K562 (cell line): ENCODE results near the gene TNFRSF19. TPM values are rescaled to one million over a fixed set of nuclear protein-coding genes. Genes with fewer than 3 reads are reported as not detected.

ENCODE experiments used
- NCOR1 ChIP-seq: fragments of 450-650 bp; IDR thresholded peaks from 2 replicates; pipeline ENCODE4 v1.6.1; 2016; ENCODE audit warnings: mild to moderate bottlenecking, moderate library complexity
- polyA plus RNA-seq, 8 experiments: library from polyadenylated mRNA; depleted of rRNA in 4 of 8; stranded (reverse) in 5 of 8; unstranded in 3 of 8; fragments of >200 nt; fragmentation: Nextera tagmentation in 2 of 8; fragmentation: Illumina TruSeq in 1 of 8; extraction: Ambion mirVana in 2 of 8; extraction: Trizol in 1 of 8; gene quantifications; 2 replicates each; pipeline versions ENCODE4 v1.2.1 to v1.2.3, GENCODE V29; 2011 to 2014; ENCODE audit warnings: inconsistent platforms in 1 of 8, missing spikeins in 1 of 8
- total RNA-seq, 7 experiments: library from RNA; depleted of rRNA in 6 of 7; stranded (reverse); fragments of >200 nt in 6 of 7; fragmentation: Illumina TruSeq in 2 of 7; extraction: Trizol in 2 of 7; gene quantifications; 2 replicates each; pipeline versions ENCODE4 v1.2.1 to v1.2.3, GENCODE V29; 2011 to 2021; ENCODE audit warnings: low replicate concordance in 1 of 7
- TF ChIP-seq, protein P1 (sequence below), 2 experiments: fragments of 250-450 bp in 1 of 2; fragments of 450-650 bp in 1 of 2; sonication (Bioruptor Pico) in 1 of 2; IDR thresholded peaks; 2 replicates each; pipeline versions ENCODE4 v1.6.1 to v1.8.0; 2016 to 2021; ENCODE audit warnings: mild to moderate bottlenecking in 2 of 2, moderate library complexity in 2 of 2, missing compliant biosample characterization in 1 of 2, missing genetic modification characterization in 1 of 2
- TF ChIP-seq, protein P2 (sequence below): sonication (generic); formaldehyde crosslinking; IDR thresholded peaks from 2 replicates; pipeline ENCODE4 v1.8.1; 2023; ENCODE audit warnings: missing genetic modification reagents, mild to moderate bottlenecking, borderline replicate concordance

Gene TNFRSF19
- total and polyA plus RNA-seq, 9 of the 15 experiments (the other 6 are each of a cell fraction or from before 2014, with no cell fraction given) = 0.01 to 0.07 TPM; not detected in 7

DNA sequence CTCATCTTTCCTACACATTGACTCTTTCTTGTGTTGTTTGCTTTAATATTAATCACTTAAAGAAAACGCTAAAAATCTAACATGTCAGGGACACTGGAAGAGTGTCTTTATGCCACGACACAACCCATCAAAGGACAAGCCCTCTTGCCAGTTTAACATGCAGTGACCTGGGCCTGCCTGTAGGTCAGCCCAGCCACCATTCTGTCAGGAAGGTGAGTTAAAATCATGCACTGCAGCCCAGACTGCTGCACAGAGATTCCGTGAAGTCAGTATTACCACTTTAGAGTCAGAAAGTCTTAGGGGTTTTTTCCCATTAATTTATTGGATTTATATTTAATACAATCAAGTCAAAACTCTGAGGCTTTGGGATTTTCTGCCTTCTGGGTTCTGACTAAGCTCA lies 58.0 kb downstream of the TNFRSF19 start (continued):
- TF ChIP-seq, protein P1, sequence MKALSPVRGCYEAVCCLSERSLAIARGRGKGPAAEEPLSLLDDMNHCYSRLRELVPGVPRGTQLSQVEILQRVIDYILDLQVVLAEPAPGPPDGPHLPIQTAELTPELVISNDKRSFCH (CRISPR knock-in tag; IDR thresholded peaks at IDR 0.05) = no peak
- TF ChIP-seq, protein P1 (tag; IDR thresholded peaks at IDR 0.05) = no peak
- no peak for TF ChIP-seq NCOR1
- TF ChIP-seq, protein P2, sequence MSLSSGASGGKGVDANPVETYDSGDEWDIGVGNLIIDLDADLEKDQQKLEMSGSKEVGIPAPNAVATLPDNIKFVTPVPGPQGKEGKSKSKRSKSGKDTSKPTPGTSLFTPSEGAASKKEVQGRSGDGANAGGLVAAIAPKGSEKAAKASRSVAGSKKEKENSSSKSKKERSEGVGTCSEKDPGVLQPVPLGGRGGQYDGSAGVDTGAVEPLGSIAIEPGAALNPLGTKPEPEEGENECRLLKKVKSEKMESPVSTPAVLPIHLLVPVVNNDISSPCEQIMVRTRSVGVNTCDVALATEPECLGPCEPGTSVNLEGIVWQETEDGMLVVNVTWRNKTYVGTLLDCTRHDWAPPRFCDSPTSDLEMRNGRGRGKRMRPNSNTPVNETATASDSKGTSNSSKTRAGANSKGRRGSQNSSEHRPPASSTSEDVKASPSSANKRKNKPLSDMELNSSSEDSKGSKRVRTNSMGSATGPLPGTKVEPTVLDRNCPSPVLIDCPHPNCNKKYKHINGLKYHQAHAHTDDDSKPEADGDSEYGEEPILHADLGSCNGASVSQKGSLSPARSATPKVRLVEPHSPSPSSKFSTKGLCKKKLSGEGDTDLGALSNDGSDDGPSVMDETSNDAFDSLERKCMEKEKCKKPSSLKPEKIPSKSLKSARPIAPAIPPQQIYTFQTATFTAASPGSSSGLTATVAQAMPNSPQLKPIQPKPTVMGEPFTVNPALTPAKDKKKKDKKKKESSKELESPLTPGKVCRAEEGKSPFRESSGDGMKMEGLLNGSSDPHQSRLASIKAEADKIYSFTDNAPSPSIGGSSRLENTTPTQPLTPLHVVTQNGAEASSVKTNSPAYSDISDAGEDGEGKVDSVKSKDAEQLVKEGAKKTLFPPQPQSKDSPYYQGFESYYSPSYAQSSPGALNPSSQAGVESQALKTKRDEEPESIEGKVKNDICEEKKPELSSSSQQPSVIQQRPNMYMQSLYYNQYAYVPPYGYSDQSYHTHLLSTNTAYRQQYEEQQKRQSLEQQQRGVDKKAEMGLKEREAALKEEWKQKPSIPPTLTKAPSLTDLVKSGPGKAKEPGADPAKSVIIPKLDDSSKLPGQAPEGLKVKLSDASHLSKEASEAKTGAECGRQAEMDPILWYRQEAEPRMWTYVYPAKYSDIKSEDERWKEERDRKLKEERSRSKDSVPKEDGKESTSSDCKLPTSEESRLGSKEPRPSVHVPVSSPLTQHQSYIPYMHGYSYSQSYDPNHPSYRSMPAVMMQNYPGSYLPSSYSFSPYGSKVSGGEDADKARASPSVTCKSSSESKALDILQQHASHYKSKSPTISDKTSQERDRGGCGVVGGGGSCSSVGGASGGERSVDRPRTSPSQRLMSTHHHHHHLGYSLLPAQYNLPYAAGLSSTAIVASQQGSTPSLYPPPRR = no peak
